Neuronal stem cell (in vitro differentiated cells): Measurements from ENCODE around the gene MACROD1.

Experiments
- DNase-seq: peaks from one replicate; pipeline ENCODE4 v3.0.0-alpha.2; 2013; ENCODE audit warnings: low spot score
- H2AFZ ChIP-seq: one replicate; pipeline ENCODE4 v1.6.1; 2013; ENCODE audit warnings: mild to moderate bottlenecking, low read length, inconsistent platforms
- H2AK5ac ChIP-seq: 2 replicates; pipeline ENCODE4 v1.6.1; 2013; ENCODE audit warnings: low read depth, mild to moderate bottlenecking, inconsistent platforms, low read length, moderate library complexity, mixed read lengths
- H2BK120ac ChIP-seq: 2 replicates; pipeline ENCODE4 v1.6.1; 2013; ENCODE audit warnings: low read depth, mild to moderate bottlenecking, inconsistent platforms, low read length, moderate library complexity, mixed read lengths
- H2BK12ac ChIP-seq: one replicate; pipeline ENCODE4 v1.6.1; 2013; ENCODE audit warnings: low read length, inconsistent platforms
- H2BK15ac ChIP-seq: 2 replicates; pipeline ENCODE4 v1.6.1; 2013; ENCODE audit warnings: mild to moderate bottlenecking, low read length, inconsistent platforms, mixed read lengths
- H2BK5ac ChIP-seq: one replicate; pipeline ENCODE4 v1.6.1; 2013; ENCODE audit warnings: inconsistent platforms, mild to moderate bottlenecking, low read length, moderate library complexity
- H3K14ac ChIP-seq: one replicate; pipeline ENCODE4 v1.6.1; 2013; ENCODE audit warnings: low read length, inconsistent platforms
- H3K18ac ChIP-seq: 2 replicates; pipeline ENCODE4 v1.6.1; 2013; ENCODE audit warnings: low read length, inconsistent platforms
- H3K23ac ChIP-seq: 2 replicates; pipeline ENCODE4 v1.6.1; 2013; ENCODE audit warnings: low read depth, mild to moderate bottlenecking, mixed read lengths, low read length, inconsistent platforms; ENCODE audit not compliant: poor library complexity
- H3K27ac ChIP-seq: replicated peaks from 3 replicates; pipeline ENCODE4 v1.5.1; 2013; ENCODE audit warnings: low read length, inconsistent platforms
- H3K27me3 ChIP-seq, 3 experiments: 2 replicates each; pipeline ENCODE4 v1.6.1; 2013; ENCODE audit warnings: low read length in 3 of 3, mild to moderate bottlenecking in 2 of 3, inconsistent platforms in 1 of 3, low read depth in 1 of 3, mixed read lengths in 1 of 3, moderate library complexity in 1 of 3; ENCODE audit not compliant: control insufficient read depth in 3 of 3, insufficient read depth in 3 of 3
- H3K36me3 ChIP-seq, 2 donors: replicated peaks in 1 of 2; 2 replicates each; pipeline ENCODE4 v1.6.1; 2013; ENCODE audit warnings: low read length in 2 of 2; ENCODE audit not compliant: control insufficient read depth in 2 of 2, insufficient read depth in 2 of 2
- H3K4ac ChIP-seq: 2 replicates; pipeline ENCODE4 v1.6.1; 2013; ENCODE audit warnings: inconsistent platforms, mild to moderate bottlenecking, low read length, moderate library complexity
- H3K4me1 ChIP-seq, 2 donors: 1 replicate in 1 of 2; 2 replicates in 1 of 2; pipeline ENCODE4 v1.6.1; 2013; ENCODE audit warnings: low read length in 2 of 2, low read depth in 1 of 2; ENCODE audit not compliant: control insufficient read depth in 2 of 2, insufficient read depth in 1 of 2
- H3K4me2 ChIP-seq: one replicate; pipeline ENCODE4 v1.6.1; 2013; ENCODE audit warnings: mild to moderate bottlenecking, low read length, inconsistent platforms; ENCODE audit not compliant: insufficient read depth, poor library complexity, severe bottlenecking
- H3K4me3 ChIP-seq, 2 donors: 2 replicates each; pipeline ENCODE4 v1.5.1; 2013; ENCODE audit warnings: low read length in 2 of 2, mild to moderate bottlenecking in 2 of 2, inconsistent platforms in 1 of 2, moderate library complexity in 1 of 2
- H3K79me1 ChIP-seq: one replicate; pipeline ENCODE4 v1.6.1; 2013; ENCODE audit warnings: low read depth, mild to moderate bottlenecking, inconsistent platforms, low read length, moderate library complexity
- H3K9ac ChIP-seq: one replicate; pipeline ENCODE4 v1.6.1; 2013; ENCODE audit warnings: mild to moderate bottlenecking, low read depth, low read length, inconsistent platforms; ENCODE audit not compliant: poor library complexity
- H3K9me3 ChIP-seq, 2 donors: replicated peaks in 1 of 2; 2 replicates each; pipeline versions ENCODE3 to v1.6.1; 2013; ENCODE audit warnings: low read length in 2 of 2, mild to moderate bottlenecking in 2 of 2, inconsistent platforms in 1 of 2, low read depth in 1 of 2, mixed read lengths in 1 of 2, moderate library complexity in 1 of 2; ENCODE audit not compliant: control insufficient read depth in 2 of 2, insufficient read depth in 1 of 2
- H4K8ac ChIP-seq: one replicate; pipeline ENCODE4 v1.6.1; 2013; ENCODE audit warnings: low read depth, mild to moderate bottlenecking, inconsistent platforms, low read length, moderate library complexity
- H4K91ac ChIP-seq: one replicate; pipeline ENCODE4 v1.6.1; 2013; ENCODE audit warnings: low read length, low read depth, mild to moderate bottlenecking, inconsistent platforms; ENCODE audit not compliant: poor library complexity
- WGBS, 2 donors: extraction: QIAGEN DNeasy Blood & Tissue Kit; methylation state at CpG; one replicate each; pipeline ENCODE4 v1.1.7; 2013; ENCODE audit warnings: missing lambda C conversion rate in 2 of 2, mixed read lengths in 1 of 2; ENCODE audit not compliant: insufficient read length in 2 of 2, insufficient replicate concordance in 1 of 2; ENCODE audit errors: extremely low coverage in 2 of 2; 5-methylcytosine and 5-hydroxymethylcytosine counted together

The MACROD1 gene

DNA sequence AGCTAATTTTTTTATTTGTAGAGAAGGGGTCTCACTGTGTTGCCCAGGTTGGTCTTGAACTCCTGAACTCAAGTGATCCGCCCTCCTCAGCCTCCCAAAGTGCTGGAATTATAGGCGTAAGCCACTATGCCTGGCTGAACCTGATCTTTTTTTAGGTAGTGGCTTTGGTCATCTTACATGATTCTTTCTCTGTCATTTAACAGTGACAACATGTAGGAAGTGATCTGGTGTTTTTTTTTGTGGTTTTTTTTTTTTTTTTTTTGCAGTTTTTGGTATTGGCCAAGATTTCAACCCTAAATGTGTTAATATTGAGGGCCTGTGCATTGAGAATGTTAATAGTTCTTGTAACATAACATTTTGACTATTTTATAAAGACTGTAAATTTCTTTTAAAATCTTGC lies 32.6 kb upstream of the MACROD1 start:
- H2BK15ac ChIP-seq: no peak overlapping the region
- no peak overlapping the region for H3K27ac ChIP-seq
- peaks cover 0 to 6% of the 10 kb centered on the region in 2 donors for H3K4me1 ChIP-seq
- H3K79me1 ChIP-seq: peaks cover under 1% of the 10 kb centered on the region
- H2AFZ ChIP-seq: no peak overlapping the region
- no peak overlapping the region for H3K4ac ChIP-seq
- no peak overlapping the region for H3K14ac ChIP-seq
- H3K4me2 ChIP-seq: no peak overlapping the region
- no peak overlapping the region for H2BK12ac ChIP-seq
- DNase-seq: no peak
- H3K27me3 ChIP-seq: no peaks in the 10 kb centered on the region
- H3K23ac ChIP-seq: no peak overlapping the region
- no peak overlapping the region for H2BK120ac ChIP-seq
- H3K9me3 ChIP-seq: peaks cover 0 to 2% of the 10 kb centered on the region in 2 donors
- WGBS, 2 donors: no CpG with 5 or more reads among the region's 2 CpGs
- peaks cover 71 to 100% of the 10 kb centered on the region in 2 donors for H3K36me3 ChIP-seq
- H3K9ac ChIP-seq: no peak overlapping the region
- H3K4me3 ChIP-seq: no peak overlapping the region
- H4K91ac ChIP-seq: no peak overlapping the region
- H3K18ac ChIP-seq: no peak overlapping the region
- H2AK5ac ChIP-seq: no peak overlapping the region
- no peak overlapping the region for H2BK5ac ChIP-seq
- H4K8ac ChIP-seq: no peak overlapping the region

DNA sequence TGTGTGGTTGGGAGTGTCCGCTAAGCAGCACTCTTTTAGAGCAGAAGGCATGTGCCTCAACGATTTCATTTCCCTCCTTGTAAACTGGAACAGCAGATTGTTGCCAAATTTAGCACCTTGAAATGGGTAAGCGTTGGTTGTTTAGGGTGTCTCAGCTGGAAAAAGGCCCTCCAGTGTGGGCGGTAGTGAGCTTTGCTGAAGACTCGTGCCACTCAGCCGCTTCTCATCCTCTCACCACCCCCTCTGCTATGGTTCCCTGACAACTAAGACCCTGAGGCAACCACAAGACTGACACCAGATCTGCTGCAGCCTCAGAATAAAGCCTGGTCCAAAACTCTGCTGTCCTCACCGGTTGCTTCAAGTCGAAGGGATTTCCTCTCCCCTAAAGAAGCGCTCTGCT lies 30.7 kb upstream of the MACROD1 start:
- Histone ChIP-seq H2BK15ac (no peak overlapping the region), H3K27me3 (no peaks in the 10 kb centered on the region), H4K8ac (no peak overlapping the region), H2AFZ (no peak overlapping the region), H2BK5ac (no peak overlapping the region), H2AK5ac (no peak overlapping the region), H3K4me3 (no peak overlapping the region), H3K18ac (no peak overlapping the region), H2BK120ac (no peak overlapping the region), H3K9me3 (no peaks in the 10 kb centered on the region), H3K23ac (no peak overlapping the region), H3K79me1 (peaks cover 6% of the 10 kb centered on the region), H3K4ac (no peak overlapping the region), H3K14ac (no peak overlapping the region), H4K91ac (no peak overlapping the region), H3K27ac (no peak overlapping the region), H2BK12ac (no peak overlapping the region), H3K9ac (no peak overlapping the region), H3K36me3 (peaks cover 67 to 100% of the 10 kb centered on the region in 2 donors), H3K4me1 (no peaks in the 10 kb centered on the region), H3K4me2 (no peak overlapping the region)
- no peak for DNase-seq
- WGBS, 2 donors: no CpG with 5 or more reads among the region's 9 CpGs

DNA sequence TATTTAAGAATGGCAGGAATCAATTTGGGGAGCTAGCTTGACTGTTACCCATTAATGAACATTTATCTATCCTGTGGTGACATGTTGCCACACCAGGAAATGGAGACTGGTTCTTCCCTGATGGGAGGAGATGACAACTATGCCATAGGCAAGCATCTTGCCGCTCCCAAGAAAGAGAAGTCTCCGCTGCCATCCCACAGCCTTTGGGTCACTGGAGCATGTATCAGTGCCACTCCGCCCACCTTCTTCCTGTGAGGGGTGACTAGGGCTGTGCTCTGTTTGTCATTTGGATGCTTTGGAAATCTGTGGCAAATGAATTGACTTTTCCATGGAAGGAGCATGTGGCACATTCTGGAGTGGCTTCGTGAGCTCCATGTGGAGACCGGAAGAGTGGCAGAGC lies 26.5 kb upstream of the MACROD1 start:
- H3K36me3 ChIP-seq: peaks cover 46 to 82% of the 10 kb centered on the region in 2 donors
- DNase-seq: no peak
- H3K79me1 ChIP-seq: peaks cover 8% of the 10 kb centered on the region
- H3K23ac ChIP-seq: no peak overlapping the region
- no peak overlapping the region for H2BK5ac ChIP-seq
- no peak overlapping the region for H2AK5ac ChIP-seq
- H3K27me3 ChIP-seq: no peaks in the 10 kb centered on the region
- H3K14ac ChIP-seq: no peak overlapping the region
- H2BK15ac ChIP-seq: no peak overlapping the region
- no peak overlapping the region for H4K8ac ChIP-seq
- no peak overlapping the region for H3K4ac ChIP-seq
- H4K91ac ChIP-seq: no peak overlapping the region
- no peak overlapping the region for H2BK12ac ChIP-seq
- H3K4me3 ChIP-seq: no peak overlapping the region
- no peak overlapping the region for H3K9ac ChIP-seq
- no peak overlapping the region for H2AFZ ChIP-seq
- peaks cover 0 to 2% of the 10 kb centered on the region in 2 donors for H3K9me3 ChIP-seq
- H3K4me1 ChIP-seq: no peaks in the 10 kb centered on the region
- H3K18ac ChIP-seq: no peak overlapping the region
- no peak overlapping the region for H3K27ac ChIP-seq
- H3K4me2 ChIP-seq: no peak overlapping the region
- WGBS, 2 donors: no CpG with 5 or more reads among the region's 5 CpGs
- no peak overlapping the region for H2BK120ac ChIP-seq

DNA sequence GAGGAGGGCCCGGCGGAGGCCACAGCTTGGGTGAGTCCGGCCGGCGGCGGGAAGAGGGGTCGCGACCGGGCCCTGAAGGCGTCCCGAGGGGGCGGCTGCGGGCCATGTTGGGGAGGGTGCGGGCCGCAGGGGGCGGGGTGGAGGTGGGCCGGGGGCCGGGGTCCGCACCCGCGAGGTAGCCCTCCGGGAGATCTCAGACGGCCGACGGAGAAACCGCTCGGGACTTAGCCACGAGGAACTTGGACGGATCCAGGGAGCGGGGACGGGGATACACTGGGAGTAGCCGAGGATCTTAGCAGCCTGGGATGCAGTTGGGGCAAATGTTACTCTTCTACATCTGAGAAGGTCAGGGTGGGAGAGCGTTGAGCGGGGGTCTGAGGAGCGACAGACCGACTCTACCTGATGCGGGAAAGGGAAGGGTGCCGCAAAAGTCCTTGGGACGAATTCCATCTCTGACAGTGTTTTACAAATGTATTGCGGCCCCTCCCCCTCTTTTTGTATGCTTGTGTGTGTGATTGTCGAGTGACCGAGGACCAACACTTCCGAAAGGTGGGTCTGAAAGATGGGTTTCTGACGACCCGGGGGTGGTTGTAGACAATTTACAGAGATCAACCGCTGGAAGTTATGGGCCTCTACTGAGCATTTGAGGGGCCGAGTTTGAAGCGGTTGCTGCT lies 20.7 kb upstream of the MACROD1 start:
- no CpG with 5 or more reads among the region's 48 CpGs for WGBS, 2 donors

More for the DNA sequence above, 20.7 kb upstream of the MACROD1 start:
- no peak for DNase-seq
- Histone ChIP-seq H3K27me3 (no peaks in the 10 kb centered on the region), H2BK15ac (no peak overlapping the region), H3K4ac (no peak overlapping the region), H2AK5ac (peak overlapping the region; percentile 85), H2AFZ (peak overlapping the region; percentile 47), H3K27ac (peak overlapping the region; percentile 71), H3K9ac (peak overlapping the region; percentile 90), H3K18ac (peak overlapping the region; percentile 89), H3K23ac (no peak overlapping the region), H3K14ac (no peak overlapping the region), H2BK12ac (no peak overlapping the region), H2BK120ac (no peak overlapping the region), H3K36me3 (peaks cover 5 to 24% of the 10 kb centered on the region in 2 donors), H3K4me1 (peaks cover 6 to 7% of the 10 kb centered on the region in 2 donors), H4K8ac (no peak overlapping the region), H3K79me1 (peaks cover 4% of the 10 kb centered on the region), H3K4me3 (no peak overlapping the region), H3K4me2 (no peak overlapping the region), H3K9me3 (peaks cover 0 to 2% of the 10 kb centered on the region in 2 donors), H2BK5ac (peak overlapping the region; percentile 57), H4K91ac (no peak overlapping the region)
